Stimulated activated CD4-positive, alpha-beta T cell treated with anti-CD3 and anti-CD28 coated beads, TNF-alpha, amount 100 ng/mL, for 48 hours (primary cell): ENCODE measurements around the gene GGCT.
"Not testable (repeated sequence)": the region's sequence is repeated elsewhere in the genome, so short reads cannot be mapped to it uniquely, and the experiment has no call there.

ENCODE experiments used
- DNase-seq, 3 donors: peaks; one replicate each; pipeline ENCODE4 v3.0.0-alpha.2; 2020; ENCODE audit warnings: low read depth in 3 of 3

GGCT gene, protein sequence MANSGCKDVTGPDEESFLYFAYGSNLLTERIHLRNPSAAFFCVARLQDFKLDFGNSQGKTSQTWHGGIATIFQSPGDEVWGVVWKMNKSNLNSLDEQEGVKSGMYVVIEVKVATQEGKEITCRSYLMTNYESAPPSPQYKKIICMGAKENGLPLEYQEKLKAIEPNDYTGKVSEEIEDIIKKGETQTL

DNA sequence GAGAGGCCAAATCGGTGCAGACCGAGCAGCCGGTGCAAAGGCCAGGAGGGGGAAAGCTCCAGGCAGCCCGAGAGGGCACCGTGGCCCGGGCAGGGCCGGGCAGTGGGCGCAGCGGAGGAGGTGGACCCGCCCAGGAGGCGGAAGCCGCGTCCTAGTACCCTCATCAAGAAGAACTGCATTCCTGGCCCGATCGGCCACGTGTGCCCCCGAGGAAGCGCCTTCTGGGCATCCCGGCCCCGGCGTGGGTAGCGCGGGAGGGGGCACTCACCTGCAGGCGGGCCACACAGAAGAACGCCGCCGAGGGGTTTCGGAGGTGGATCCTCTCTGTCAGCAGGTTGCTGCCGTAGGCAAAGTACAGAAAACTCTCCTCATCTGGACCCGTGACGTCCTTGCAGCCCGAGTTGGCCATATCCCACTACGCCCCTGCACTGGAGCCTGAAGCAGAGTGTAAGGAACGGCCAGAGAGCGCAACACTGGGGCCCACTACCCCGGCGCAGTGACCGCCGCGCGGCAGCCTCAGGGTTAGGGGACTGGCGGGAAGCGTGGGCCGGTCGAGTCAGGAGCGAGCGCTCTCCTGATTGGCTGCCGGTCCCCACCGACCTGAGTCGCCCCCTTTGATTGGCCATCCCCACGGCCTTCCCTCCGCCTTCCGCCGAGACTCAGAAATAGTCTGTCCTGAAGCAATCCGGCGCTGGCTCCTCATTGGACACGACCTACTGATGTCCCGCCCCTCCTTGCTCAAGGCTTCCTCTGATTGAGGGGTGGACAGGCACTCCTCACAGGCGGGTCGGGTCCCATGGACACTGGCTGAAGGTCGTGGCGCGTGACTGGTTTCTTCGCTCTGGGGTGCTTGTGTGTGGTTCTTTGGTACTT is at the start of gene GGCT:
Gene GGCT, minus strand, starts transcription at position 529 of the 873 bp plus-strand sequence. Its CDS starts 120 bp downstream, at position 409.
- DNase-seq = peak; percentile 91 to 96 (median 95)

DNA sequence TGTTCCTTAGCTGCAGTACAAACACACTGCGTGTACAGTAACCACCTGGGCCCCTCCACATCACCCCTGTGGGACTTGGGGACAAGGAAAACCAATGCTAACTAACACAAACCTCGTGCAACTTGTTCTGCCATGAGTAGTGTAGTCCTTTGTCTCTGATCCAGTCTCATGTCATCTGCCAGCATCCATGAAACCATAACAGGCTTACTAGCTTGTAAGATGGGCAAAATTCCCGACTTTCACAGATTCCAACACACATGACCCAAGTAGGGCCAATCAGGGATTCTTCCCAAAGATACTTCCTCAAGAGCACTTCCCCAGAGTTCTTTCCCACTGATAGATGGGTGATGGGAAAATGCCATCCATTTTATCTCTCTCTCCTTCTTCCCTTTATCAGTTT is 48.9 kb upstream of the GGCT start:
- DNase-seq = no peak

DNA sequence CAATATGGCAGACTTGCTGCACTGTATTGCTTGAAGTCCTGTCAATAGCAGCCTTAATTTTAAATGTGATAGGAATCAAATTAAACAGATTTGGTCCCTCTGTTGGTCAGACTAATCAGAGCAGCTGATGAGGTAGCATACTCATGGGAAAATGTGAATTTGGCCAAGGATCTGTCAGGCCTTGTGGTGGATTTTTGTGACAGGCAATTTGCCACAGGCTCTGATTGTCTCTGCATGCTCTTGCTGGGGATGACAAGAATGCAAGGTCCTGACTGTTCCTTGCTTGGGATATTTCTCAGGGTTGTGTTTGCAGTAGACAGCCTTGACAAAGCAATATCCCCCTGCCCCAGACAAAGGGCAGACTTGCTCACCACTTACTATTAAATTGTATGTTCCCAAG is 48.5 kb upstream of the GGCT start:
- DNase-seq = no peak

DNA sequence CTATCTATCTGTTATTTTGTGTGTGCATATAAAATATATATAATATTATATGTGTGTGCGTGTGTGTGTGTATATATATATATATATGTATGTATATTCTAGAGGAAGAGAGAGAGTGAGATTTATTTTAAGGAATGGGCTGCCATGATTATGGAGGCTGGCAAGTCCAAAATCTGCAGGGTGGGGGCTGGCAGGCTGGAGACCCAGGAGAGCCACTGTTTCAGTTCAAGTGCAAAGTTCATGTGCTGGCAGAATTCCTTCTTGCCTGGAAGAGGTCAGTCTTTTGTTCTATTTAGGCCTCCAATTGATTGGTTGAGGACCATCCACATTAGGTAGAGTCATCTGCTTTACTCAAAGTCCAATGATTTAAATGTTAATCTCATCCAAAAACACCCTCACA is 47.7 kb upstream of the GGCT start:
- no peak for DNase-seq

DNA sequence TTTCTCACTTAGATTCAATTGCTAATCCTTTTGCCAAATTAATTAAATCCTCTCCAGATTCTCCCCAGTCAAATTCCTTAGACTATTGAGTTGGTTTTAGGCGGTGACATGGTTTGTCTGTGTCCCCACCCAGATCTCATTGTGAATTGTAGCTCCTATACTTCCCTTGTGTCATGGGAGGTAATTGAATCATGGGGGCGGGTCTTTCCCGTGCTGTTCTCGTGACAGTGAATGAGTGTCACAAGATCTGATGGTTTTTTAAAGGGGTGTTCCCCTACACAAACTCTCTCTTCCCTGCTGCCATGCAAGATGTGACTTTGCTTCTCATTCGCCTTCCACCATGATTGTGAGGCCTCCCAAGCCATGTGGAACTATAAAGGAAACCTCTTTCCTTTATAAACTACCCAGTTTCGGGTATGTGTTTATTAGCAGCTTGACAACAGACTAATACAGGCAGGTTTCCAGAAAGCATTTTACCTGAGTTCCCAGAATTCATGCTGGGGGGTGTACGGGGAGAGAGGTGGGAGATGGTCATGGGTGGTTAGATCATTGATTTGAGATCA is 45.4 kb upstream of the GGCT start:
- no peak for DNase-seq

DNA sequence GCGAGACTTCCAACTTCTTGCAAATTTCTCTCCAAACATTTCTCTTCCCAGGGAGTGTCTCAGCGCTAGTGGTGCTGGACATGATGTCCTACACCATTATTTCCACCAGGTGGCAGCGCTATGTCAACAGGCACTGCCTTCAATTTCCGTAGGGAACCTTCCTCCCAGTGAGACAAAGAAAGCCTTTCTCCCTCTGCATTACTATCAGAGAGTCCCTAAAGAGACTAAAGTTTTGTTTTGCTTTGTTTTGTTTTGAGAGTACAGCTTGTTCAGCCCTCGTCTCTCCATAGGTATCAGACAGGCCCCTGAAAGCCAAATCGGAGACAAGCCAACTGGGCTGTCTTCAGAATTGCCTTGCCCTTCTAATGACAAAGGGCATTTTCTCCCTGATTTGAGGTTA is 44.2 kb upstream of the GGCT start:
- peak in 2 of 3 donors; percentile 10 to 20 for DNase-seq

DNA sequence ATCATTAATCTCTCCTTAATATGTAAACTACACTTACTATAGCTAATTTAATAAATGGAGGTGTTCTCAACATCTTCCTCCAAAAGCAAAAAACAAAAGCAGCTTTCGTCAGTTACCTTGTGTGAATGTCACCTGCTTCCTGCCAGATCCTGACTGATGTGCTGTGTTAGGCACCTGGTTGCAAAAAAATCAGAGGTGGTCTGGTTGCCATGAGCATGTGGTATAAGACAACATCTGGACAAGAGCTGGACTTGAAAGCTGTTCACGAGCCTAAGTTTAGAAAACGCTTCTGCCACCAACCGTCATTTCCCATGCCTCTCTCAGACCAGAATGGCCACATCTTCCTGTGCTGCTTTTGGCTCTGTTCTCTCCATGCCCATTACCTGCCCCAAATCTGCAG is 42.0 kb upstream of the GGCT start:
- DNase-seq = no peak

DNA sequence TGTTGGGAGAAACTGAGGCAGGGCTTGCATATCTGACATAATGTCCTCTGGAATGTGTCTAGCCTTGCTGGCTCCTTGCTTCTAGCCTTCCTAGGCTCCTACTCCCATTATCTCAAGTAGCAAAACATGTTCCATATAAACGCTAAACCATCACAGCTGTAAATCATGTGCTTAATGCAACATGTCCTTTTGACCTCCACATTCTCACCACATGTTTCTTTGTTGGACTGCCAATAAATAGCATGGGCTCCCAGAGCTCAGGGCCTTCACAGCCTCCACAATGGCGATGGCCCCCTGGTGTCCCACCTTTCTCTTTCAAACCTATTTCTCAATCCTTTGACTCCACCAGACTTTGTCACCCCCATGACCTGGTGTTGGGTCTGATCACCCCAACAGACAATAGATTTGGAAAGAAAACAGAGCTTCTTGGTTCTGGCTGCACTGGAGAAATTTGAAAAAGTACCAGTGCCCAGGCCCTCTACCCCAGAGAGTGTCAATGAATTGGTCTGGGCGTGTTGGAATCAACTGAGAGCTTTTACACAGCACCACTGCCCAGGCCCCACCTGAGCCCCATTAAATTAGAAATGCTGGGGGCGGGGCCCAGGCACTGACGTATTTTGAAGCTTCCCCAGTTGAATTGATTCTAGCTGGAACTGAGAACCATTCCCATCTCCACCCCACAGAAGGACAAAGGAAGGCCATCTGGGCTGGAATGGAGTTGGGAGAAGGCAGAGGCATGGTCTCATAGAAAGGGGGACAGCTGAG is 41.3 kb upstream of the GGCT start:
- DNase-seq = no peak

DNA sequence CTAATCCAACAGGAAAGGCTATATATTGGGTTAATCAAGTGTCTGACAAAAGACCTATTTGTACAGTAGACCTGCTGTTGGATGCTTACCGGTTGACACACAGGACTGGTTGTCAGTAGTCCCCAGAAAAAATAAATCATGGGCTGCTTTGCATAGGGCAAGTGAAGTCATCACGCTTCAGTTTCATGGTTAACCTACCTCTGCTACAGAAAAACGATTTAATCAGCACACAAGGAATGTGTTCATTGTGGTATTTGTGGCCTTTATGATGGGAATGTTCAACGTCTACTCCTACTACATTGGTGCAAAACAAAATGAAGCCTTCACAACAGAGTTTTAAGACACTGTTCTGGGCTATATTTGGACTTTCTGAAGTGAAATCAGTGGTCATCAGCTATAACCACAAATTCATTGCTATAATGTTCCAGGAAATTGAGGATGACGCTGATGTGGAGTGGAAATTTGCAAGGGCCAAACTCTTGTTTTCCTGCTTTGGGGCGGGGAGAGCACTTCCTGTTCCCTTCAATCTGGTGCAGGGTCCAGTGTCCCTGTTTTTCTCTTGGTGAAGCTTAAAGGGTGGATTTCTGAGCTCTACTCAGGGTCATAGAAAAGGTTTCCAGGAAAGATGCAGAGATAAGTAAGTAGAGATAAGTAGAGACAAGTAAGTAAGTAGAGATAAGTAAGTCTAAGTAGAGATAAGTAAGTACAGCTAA is 39.3 kb upstream of the GGCT start:
- no peak for DNase-seq

DNA sequence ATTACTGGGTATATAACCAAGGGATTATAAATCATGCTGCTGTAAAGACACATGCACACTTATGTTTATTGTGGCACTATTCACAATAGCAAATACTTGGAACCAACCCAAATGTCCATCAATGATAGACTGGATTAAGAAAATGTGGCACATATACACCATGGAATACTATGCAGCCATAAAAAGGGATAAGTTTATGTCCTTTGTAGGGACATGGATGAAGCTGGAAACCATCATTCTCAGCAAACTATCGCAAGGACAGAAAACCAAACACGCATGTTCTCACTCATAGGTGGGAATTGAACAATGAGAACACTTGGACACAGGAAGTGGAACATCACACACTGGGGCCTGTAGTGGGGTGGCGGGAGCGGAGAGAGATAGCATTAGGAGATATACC is 38.5 kb upstream of the GGCT start:
- not testable (repeated sequence) for DNase-seq

DNA sequence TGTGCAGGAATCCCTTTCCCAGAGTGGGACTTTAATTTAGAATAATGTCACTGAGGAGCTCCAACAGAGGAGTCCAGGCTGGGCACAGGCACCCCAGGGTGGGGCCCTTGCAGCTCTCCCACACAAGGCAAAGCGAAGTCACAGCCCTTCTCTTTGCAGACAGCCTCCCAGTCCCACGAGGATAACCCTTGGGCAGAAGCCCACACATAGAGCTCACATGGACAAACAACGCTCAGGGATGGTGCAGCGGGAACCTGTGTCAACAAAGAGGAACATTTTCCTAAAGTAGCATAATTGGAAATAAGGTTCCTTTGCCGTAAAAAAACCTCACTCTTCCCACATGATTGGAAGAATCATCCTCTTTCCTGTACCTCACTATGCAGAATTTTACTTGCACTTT is 29.3 kb upstream of the GGCT start:
- no peak for DNase-seq

DNA sequence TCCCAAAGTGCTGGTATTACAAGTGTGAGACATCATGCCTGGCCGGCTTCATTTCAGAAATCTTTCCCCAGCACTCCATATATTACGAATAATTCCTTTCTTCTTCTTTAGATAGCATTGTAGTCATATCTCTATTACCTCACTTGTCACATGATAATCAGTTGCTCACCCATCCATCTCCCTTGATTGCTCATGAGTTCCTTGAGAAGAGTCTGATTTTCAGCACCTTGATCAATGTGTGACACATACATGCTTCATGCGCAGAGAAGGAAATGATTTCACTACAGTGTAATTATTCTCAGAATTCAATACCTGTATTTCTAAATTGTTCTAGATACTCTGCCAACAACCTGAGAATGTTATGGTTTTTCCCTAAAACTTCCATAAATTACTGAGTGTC is 26.7 kb upstream of the GGCT start:
- no peak for DNase-seq

DNA sequence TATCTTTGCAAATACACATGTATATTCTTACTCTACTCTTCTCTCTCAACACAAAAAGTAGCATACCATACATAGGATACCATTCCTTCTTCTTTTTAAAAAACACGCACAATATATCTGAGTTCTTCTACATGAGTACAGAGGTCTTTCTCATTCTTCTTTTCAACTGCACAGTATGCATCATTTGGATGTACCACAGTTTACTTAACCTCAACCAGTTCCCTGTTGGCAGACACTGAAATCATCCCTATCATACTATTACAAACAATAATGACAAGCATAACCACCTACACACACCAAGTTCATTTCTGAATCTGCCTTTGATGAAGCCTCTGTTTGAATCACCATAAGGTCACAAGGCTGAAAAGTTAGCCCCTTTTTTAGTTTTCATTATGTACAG is 25.7 kb upstream of the GGCT start:
- DNase-seq = no peak

DNA sequence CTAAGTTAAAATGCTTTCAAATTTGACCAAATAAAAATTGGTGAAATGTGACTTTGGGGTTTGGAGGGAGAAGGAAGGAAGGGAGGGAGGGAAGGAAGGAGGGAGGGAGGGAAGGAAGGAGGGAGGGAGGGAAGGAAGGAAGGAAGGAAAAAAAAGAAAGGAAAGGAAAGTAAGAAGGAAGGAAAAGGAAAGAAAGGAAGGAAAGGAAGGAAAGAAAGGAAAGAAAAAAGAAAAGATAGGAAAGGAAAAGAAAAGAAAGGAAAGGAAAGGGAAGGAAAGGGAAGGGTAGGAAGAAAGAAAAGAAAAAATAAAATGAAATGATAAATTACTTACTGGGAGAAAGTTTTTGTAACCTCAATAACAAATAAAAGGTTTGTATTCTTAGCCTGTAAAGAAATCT is 24.1 kb upstream of the GGCT start:
- no peak for DNase-seq

DNA sequence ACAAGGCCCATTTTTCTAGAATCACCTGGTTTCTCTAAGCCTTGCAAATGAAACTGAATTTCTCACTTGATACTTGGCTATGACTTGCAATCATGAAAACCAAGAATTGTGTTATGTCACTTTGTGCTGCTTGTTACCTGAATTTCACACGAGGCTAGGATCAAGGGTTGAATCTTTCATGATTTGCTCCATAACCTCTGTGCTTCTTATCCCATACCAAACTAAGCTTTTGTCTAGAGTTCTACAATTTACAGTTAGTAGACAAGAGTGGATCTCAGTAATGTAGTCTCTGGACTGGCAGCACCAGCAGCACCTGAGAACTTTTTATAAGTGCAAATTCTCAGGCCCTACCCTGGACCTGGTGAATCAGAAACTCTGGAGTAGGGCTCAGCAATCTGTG is 22.7 kb upstream of the GGCT start:
- not testable (repeated sequence) for DNase-seq

DNA sequence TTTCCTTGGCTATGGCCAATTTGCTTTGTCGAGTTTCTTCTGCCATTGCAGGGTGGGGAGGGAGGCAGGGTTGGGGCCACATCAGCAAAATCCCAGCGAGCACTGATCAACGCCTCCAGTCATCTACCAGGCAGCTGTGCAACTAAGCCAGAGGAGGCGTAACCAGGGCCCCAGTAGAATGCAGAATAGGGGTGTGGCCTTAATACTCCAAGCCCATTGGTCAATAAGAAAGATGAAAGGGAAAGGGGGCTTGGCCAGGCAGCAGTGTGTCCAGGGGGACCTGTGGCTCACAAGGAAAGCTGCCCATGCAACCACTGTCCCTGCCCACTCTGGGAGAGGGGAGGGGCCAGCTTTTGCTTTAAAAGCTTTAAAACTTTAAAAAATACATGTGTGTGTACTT is 21.5 kb upstream of the GGCT start:
- DNase-seq = no peak

DNA sequence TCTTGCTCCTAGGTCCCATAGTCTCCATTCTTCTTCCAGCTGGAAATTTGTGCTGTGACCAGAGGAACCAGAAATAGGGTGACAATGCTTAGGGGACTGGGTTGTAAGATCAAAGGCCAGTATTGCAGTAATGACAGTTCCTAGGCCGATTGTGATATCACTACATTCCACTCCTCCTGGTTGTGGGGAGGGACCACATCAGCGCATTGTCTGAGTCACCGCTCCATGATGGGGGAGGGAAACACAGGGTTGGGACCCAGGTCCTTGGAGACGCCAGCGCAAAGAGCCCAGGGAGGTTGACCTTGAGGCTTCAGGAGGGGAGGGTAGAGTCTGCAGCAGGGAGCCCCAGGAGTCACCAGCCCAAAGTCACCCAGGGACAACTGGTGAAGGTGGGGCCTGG is 20.8 kb upstream of the GGCT start:
- no peak for DNase-seq

DNA sequence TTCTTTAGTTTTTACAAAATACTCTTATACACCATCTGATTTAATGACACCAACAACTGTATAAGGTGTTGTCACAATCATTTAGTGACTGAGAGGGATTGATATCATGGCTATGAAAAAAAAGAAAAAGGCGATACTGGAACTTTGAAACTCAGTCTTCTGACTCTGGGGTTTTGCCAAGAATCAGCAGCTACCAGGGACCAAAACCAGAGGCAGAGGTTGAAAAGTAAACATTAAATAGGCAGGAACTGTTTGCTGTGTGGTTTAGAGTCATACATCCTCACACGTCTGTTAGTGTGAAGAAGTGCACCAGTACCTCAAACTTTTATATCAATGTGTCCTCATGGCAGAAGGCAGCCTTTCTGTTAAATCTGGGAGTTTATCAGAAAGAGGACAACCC is 19.9 kb upstream of the GGCT start:
- no peak for DNase-seq

DNA sequence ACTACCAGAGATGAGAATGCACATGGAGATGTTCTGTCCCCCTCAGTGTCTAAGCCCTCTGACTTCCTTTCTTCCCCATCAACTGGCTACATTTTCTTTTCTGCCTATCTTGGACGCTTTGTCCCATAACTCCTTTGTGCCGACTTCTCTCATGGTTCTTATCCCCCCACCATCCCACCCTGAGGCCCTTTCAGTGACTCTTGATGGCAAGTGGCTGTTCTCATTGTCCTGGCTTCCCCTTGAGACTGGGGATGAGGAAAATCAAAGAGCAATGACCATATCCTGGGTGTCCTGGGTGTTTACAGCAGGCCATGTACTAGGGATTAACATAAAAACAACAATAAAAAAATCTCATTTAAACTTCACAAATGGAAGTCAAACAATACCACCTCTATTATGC is 18.8 kb upstream of the GGCT start:
- no peak for DNase-seq

DNA sequence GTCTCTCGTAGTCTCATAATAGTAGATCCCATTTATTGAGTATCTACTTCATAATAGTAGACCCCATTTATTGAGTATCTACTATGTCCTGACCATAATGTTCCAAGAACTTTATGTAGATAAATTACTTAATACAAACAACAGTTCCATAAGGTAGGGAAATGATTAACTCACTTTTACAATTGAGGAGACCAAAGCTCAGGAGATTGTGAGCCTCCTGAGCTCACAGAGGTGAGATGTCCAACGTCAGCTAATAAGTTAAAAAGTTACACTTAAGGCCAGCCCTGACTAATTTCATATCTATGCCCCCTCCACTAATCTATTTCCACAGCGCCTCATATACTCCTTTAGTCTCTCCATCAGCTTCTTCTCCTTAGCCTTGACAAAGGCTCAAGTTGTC is 17.5 kb upstream of the GGCT start:
- DNase-seq = no peak

DNA sequence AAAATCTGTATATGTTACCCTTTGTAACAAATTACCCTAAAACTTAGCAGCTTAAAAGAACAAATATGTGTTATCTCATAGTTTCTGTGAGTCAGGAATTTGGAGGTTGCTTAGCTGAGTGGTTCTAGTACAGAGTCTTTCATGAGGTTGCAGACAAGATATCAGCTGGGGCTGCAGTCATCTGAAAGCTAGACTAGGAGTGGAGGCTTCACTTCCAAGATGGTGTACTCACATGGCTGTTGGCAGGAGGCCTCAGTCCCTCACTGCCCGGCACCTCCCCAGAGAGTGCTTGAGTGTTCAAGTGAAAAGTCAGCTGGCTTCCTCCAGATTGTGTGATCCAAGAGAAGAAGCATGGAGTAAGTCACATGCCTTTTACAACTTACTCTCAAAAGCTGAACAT is 16.9 kb upstream of the GGCT start:
- no peak for DNase-seq

DNA sequence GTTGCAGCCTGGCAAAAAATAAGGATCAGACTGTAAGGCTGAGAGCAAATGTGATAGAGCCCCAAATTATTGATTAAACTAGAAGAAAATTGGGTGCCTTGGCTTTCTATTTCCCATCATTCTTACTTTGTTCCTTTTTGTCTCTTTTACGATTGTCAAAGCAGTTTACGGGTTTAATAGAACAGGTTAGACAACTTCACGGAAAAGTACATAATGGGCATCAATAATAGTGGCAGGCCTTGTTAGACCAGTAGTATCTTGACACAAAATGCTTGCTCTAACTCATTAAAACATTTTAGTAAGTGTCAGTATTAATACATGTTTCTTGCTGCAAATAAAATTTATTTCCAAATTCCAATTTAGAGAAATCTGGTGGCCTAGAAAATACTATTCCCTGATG is 14.5 kb upstream of the GGCT start:
- DNase-seq = no peak
